Lower leg skin (tissue), 3 donors: ENCODE results near the gene ANKRD53.

Experiments used
- POLR2A ChIP-seq, 2 donors: fragments of 450-650 bp; IDR thresholded peaks; one replicate each; pipeline ENCODE4 v1.6.1; 2016 to 2017; ENCODE audit warnings: antibody characterized with exemption in 2 of 2, mild to moderate bottlenecking in 1 of 2, moderate library complexity in 1 of 2
- TF ChIP-seq, protein P1 (sequence below), 3 donors: fragments of 450-650 bp; IDR thresholded peaks; one replicate each; pipeline ENCODE4 v1.5.1; 2016; ENCODE audit warnings: antibody characterized with exemption in 3 of 3, mild to moderate bottlenecking in 3 of 3, moderate library complexity in 2 of 3

DNA sequence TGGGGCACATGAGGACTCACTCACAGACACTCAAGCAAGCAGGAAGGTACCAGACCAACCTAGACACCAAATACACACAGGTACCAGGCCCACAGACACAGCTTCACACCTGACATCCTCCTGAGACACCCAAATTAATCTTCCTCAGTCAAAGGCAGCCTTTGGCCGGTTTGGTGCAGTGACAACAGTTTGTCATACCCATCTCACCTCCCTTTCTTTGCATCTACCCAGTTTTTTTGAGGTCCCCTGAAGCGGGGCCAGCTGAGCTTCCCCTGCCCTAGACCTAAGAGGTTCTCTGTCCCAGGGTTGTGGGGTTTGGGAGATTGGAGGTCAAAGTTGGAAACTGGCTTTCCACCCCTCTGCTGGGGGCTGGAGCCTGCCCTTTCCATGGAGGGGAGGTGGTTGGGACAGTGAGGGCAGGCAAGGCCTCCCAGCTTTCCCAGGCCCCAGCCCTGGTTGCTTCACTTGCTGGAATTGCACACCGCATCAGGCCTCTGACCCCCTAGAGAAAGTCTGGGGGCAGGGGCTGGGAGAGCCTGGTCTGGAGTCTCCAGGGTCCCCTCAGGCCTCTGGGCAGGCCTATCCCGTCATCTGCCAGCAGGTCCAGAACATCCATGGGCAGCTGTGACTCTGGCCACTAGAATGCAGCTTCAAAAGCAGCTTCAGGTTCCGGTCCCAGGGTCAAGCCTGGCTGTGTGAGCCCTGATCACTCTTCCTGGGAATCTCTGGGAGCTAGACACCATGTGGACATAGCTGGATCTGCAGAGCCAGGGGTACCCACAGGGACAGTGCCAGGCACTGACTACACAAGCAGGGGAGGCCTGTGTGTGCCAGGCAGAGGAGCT is 28.7 kb downstream of the ANKRD53 start:
- TF ChIP-seq, protein P1, sequence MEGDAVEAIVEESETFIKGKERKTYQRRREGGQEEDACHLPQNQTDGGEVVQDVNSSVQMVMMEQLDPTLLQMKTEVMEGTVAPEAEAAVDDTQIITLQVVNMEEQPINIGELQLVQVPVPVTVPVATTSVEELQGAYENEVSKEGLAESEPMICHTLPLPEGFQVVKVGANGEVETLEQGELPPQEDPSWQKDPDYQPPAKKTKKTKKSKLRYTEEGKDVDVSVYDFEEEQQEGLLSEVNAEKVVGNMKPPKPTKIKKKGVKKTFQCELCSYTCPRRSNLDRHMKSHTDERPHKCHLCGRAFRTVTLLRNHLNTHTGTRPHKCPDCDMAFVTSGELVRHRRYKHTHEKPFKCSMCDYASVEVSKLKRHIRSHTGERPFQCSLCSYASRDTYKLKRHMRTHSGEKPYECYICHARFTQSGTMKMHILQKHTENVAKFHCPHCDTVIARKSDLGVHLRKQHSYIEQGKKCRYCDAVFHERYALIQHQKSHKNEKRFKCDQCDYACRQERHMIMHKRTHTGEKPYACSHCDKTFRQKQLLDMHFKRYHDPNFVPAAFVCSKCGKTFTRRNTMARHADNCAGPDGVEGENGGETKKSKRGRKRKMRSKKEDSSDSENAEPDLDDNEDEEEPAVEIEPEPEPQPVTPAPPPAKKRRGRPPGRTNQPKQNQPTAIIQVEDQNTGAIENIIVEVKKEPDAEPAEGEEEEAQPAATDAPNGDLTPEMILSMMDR (IDR thresholded peaks at IDR 0.05): no peak
- TF ChIP-seq POLR2A (IDR thresholded peaks at IDR 0.05): no peak
